ENCODE measurements around the gene AQR.

The AQR gene

DNA sequence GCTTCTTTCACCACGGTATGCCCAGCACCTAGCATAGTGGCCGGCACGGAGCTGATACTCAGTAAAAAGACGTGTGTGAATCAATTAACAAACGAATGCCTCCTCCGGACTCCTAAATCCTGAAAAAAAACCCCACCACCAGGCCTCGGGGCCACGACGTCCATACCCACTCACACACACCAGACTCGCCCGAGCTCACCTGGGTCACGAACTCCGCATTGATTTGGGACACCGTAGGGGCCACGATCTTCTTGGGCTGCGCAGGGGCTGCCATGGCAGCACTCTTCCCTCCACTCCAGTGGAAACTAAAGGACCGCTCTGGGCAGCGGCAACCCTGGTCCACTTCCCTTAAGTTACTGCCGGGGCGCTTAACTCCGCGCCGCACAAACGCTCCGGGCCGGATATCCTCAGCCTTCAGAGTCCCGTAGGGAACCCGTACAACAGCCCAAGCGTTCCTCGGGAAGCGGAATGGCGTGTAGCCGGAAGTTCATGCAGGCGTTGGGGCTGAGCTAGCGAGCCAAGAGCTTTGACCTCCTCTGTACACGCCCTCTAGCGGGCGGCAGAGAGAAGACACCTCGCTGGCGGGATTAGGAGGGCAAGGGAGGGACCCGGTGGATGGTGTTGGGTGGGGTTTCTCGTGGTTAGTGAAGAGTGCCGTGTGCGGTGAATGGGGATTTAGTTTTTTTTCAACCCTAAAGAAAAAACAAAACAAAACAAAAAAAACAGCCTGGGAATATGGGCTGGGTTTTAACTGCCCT, at the start of gene AQR:
Gene AQR, minus strand, starts transcription at position 403 of the 758 bp plus-strand sequence. Its CDS starts 129 bp downstream, at position 274.
- peak; percentile 92 to 99 (median 97) for DNase-seq
- intact Hi-C loops (cut with DNase I) = no loop called here

DNA sequence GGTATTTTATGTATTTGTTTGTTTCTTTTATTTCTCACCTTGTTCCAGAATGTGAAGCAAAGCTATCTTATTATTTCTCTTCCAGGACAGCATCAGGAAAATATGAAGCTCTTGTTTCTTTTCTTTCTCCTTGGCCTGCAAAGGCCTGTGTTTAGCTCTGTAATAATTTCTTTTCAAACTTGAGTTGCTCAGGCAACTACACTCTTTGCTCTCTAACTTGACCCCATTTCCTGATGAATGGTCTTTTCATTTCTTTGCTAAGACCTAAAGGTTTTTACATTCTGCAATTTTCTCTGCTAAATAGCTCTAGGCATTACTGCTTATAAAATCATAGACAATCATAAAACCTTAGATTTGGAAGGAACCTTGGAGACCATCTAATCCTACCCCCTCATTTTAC, 44.7 kb upstream of the AQR start:
- intact Hi-C loops (cut with DNase I) = no loop called here
- DNase-seq = no peak

DNA sequence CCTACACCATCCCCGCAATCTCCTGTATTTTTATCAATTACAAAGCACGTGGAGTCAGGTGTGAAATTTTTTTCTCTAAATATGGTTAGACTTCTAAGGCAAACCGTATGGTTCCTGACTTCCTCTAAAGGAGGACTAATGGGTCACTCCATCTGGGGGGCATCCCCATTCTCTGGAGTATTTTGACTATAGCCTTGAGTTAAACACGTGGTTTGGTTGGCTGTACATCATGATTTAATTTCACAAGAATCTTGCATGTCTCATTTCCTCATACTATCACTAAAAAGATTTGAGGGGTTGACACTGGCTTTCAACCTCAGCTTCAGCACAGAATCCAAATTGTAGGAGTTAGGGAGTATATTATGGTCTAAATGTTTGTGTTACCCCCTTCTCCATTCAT, 43.8 kb upstream of the AQR start:
- DNase-seq = no peak
- intact Hi-C loops (cut with DNase I) = no loop called here

DNA sequence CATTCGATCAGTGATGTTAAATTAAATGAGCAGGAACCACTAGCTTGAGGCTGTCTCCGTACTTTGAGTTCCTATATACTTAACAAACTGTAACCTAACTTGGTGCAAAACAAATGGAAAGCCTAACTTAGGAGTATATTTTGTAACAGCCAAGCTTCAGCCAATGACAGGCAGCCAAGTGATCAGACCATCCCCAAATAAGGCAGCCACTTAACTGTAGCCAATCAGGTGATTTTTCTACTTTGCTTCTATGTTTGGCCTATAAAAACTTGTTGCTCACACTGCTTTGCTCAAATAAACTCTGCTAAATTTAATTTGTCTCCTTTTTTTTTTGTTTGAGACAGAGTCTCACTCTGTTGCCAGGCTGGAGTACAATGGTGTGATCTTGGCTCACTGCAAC, 37.9 kb upstream of the AQR start:
- no peak for DNase-seq
- intact Hi-C loops (cut with DNase I) = no loop called here

DNA sequence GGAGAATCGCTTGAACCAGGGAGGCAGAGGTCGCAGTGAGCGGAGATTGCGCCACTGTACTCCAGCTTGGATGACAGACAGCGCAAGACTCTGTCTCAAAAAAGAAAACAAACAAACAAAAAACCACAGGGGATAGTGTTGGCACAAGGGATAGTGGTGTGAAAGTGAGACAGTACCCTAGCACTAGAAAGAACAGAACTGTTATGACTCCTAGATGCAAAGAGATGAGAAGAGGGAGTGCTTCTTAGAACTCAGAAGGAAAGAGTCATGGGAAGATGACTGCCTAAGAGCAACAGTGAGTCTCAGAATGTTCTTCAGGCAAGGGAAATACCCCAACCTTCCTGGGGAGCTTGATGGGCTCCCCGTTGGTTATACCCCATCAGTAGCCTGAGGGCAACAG, 36.4 kb upstream of the AQR start:
- no peak for DNase-seq
- intact Hi-C loops (cut with DNase I) = no loop called here

DNA sequence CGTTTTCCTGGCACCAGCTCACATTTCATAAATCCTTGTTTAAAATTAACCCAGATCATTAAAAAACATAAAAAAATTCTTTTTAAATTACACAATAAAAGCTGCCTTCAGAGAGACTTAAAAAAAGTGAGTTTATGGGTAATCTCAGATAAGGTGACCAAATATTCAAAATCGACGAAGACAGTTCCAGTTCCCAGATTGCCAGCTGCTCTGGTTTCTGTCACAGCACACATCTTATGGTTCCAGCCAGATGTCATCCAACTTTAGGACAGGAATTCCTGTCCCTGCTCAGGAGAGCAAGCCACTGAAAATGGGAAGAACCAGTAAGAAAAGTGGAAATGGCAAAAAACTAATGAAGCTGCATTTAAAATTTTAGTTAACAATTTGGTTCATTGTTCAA, 34.4 kb upstream of the AQR start:
- intact Hi-C loops (cut with DNase I) = no loop called here
- no peak for DNase-seq

DNA sequence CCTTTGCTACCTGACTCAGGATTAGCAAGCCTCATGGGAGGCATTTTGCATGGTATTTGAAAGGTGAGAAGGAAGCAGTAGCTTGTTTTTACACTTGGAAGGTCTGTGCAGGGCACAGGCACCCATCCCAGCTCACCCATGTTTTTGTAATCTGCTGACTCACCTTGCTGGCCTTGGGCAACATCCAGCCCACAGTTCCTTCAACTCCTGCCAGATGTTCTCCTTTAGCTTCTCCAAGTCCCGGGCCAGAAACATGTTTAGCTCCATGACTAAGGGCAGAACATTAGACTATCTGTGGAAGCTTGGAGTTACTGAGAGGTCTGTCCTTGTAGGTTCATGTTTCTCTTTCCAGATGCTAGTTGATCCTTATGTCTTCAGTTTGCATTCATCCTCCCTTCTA, 31.0 kb upstream of the AQR start:
- intact Hi-C loops (cut with DNase I) = no loop called here
- DNase-seq = no peak

DNA sequence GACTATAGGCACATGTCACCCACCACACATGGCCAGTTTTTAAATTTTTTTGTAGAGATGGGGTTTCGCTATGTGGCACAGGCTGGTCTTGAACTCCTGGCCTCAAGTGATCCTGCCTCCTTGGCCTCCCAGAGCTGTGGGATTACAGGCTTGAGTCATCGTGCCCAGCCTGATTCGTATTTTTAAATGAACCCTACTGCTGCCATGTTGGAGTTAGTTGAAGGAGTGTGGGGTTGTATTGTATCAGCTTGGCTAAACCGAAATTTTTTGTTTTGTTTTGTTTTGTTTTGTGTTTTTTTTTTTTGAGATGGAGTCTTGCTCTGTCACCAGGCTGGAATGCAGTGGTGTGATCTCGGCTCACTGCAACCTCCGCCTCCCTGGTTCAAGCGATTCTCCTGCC, 30.4 kb upstream of the AQR start:
- intact Hi-C loops (cut with DNase I) = no loop called here
- DNase-seq = no peak

DNA sequence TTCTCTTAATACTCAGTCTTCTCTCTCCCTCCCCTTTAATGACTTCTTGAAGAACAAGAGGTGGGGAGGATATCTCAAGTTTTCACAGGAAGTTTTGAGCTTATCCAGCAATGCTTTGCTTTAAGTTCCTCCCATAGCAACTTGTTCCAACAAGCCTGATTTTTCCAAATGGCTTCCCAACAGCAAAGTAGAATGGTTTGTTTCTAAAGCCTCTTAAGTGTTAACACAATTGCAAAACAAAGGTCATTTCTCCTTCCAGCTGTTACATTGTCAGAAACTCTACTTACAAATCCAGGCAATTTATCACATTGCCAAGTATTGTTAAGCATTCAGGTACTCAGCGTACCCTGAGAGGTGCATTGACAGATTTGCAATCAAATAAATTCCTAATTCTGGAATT, 25.4 kb upstream of the AQR start:
- intact Hi-C loops (cut with DNase I) = no loop called here
- DNase-seq = no peak

DNA sequence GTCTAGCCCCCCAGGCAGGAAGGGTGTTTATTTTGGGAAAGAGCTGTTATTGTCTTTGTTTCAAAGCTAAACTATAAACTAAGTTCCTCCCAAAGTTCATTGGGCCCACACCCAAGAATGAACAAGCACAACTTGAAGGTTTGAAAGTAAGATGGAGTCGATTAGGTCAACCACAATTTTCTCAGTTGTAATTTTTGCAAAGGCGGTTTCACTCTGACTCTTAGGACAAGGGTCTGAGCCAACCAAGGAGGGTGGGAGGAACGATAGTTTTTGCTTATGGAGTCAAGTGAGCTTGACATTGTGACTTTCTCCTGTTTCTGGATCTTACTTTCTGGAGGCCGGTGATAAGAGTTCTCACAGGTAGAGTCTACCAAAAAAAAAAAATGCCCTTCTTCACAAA, 24.3 kb upstream of the AQR start:
- DNase-seq = no peak
- intact Hi-C loops (cut with DNase I) = no loop called here

DNA sequence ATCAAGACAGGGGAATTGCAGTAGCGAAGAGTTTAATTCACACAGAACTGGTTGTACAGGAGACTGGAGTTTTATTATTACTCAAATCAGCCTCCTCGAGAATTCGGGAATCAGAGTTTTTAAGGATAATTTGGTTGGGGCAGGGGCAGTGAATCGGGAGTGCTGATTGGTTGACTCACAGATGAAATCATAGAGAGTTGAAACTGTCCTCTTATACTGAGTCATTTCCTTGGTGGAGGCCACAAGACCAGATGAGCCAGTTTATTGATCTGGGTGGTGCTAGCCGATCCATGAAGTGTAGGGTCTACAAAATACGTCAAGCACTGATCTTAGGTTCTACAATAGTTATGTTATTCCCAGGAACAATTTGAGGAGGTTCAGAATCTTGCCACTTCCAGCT, 23.9 kb upstream of the AQR start:
- no peak for DNase-seq
- intact Hi-C loops (cut with DNase I) = no loop called here

DNA sequence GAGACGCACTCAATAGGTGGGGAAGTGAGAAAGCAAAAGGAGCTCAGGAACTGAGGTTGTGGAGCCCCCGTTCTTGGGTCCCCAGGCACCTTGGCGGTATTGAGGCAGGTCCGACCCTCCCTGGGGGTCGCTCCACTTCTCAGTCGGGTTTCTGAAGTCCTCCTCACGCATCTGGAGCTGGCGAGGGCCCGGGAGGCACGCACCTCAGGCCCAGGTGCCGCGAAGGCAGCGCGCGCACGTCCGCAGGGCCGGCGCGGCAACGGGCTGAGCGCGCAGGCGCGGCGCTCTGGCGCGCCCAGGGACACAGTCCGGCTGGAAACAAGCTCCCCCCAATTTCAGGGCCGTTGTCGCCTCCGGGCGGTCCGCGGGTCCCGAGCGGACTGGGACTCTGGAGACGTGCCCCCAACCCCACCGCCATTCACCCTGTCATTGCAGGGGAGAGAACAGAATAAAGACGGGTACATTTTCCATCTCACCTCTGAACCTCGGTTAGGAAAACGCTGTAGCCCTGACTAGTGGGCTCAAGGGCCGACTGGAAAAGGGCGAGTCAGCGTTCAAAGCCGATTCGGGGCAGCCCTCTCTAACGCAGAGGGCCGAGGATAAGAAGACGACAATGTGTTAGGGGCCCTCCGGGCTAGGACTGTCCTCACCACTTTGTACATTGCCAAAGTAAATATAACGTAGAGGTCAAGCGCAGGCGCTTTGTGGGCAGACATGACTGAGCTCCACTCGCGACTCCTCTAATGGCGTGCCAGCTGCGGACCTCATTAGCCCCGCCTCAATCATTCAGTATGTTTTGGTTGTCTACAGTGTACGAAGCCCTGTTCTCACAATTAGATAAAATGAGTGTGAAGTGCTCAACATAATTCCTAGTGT, 18.7 kb upstream of the AQR start, which contains the start of gene ZNF770:
Gene ZNF770, minus strand, starts transcription at position 261 of the 876 bp plus-strand sequence. CDS start 4,853 bp downstream, outside the sequence.
- intact Hi-C loops (cut with DNase I) = no loop called here
- DNase-seq = peak; percentile 40 to 91 (median 81)

DNA sequence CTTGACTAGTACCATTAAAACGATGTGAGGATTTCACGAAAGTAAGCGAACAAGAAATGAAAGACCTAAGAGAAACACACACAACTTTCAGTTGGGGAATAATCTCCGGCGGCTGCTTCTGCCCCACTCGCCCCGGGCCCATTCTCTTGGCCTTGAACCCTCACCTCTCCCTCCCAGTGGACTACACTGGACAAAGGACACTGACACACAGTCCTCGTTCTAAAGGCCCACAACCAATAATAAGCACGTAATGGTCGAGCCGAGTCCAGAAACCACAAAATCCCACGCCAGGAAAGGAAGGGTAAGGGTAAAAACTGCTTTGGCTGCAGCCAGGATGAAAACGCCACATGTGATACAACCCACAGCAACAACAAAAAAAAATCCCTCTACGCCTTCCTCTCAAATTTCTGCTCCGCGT, 18.1 kb upstream of the AQR start:
- intact Hi-C loops (cut with DNase I) = no loop called here

DNA sequence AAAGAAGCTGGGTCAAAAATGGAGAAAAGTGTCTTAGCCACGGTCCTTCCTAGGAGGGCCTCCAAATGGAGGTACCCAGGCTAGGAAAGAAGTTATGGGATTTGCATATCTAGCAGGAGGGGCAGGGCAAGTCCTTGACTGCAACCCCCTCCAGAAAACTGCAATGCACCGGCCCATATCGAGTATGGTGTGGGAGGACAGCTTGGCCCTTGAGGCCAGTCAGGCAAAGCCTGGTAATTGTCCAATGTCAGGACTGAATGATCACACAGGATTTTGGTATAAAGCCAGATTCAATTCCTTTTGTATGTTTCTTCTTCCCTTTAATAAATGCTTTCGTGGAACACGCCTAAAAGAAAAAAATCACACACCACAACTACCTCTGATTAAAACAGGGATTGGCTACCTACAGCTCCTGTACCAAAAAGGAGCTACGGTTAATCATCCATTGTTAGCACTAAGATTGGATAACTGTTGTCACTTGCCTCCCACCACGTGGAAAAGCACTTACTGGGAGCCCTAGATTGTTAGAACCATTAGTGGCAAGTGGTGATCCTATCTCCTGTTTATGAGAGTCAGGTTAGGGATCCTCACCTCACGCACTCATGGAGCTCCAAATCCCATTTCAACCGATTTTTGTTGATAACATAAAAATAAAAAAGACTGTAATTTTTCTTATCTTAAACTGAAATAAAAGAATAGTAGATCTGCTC, 17.4 kb upstream of the AQR start:
- intact Hi-C loops (cut with DNase I) = no loop called here
- DNase-seq = peak in 19 of 42 donors; percentile 14 to 68 (median 36)

More for the DNA sequence above, 18.1 kb upstream of the AQR start:
- peak in 1 of 42 donors; percentile 44 for DNase-seq

DNA sequence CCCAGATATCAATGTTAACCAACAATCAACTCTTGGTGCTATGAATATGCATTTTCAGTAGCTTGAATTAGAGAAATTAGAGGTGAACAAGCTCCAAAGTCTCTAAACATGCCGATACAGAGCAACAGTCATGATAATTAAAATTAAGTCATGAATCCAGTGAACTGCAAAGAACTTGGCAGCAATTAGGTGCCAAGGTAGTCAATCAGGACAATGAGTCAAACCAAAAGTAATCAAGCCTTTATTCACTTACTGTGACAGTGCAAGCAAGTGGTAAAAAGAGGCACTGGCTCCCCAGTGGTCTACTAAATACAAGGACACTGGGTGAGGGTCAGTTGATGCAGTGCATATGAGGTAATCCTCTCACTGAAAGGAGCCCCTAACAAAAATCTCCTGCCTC, 16.8 kb upstream of the AQR start:
- no peak for DNase-seq
- intact Hi-C loops (cut with DNase I) = no loop called here

DNA sequence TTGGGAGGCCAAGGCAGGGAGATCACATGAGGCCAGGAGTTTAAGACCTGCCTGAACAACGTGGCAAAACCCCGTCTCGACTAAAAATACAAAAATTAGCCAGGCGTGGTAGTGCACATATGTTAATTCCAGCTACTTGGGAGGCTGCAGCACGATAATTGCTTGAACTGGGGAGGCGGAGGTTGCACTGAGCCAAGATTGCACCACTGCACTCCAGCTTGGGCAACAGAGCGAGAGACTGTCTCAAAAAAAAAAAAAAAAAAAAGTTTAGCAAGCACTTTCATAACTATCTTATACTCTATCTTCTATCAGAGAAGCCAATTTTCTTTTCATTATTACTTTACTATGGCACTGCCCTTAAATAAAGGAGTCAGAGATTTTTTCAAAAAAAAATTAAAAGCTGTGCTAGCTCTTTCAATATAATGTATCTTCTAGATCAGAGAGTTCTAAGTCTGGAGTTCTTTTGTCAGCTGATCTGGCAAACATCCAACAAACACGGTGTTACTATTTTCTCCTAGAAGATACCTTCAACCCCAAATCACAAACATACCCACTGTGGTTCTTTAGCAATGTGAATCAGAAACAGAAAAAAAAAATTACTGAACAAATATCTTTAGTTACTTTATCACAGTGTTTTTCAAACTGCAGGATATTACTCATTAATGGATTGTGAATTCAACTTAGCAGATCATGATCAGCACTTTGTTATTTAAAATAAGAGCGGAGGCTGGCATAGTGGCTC, 15.5 kb upstream of the AQR start:
- intact Hi-C loops (cut with DNase I) = no loop called here
- DNase-seq = peak in 12 of 42 donors; percentile 5 to 68 (median 31)

DNA sequence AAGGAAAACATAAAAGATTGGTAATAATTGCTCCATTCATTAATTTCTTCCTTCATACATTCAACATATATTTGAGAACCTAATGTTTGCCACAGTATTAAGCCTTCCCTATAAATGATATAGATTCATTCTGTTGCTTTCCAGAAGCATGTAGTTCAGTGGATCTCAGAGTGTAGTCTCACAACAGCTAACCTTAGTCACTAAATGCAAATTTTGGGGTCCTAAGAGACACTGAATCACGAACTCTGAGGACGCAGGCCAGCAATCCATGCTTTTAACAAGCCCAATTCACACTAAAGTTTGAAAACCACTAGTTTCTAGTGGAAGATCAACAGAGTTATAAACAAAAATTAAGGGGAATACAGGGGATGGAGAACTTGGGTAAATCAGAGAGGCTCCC, 7.2 kb upstream of the AQR start:
- DNase-seq = no peak

DNA sequence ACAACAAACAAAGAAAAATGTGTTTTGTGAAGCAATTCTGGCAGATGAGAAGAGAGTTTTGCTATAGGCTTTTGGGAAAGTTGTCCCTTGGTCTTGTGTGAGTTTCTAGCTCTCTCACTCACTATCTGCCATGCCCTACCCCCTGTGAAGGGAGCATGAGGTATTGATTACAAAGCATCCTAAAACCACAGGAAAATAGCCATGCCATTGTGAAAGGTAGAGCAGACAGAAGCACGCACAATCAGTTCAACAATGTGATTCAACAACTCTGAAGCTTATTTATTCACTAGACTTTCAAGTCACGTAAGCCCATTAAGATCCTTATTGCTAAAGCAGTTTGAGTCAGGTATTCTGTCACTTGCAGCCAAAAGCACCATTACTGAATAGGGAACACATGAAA, 6.5 kb upstream of the AQR start:
- no peak for DNase-seq
- intact Hi-C loops (cut with DNase I) = no loop called here

More for the DNA sequence above, 7.2 kb upstream of the AQR start:
- intact Hi-C loops (cut with DNase I) = no loop called here

DNA sequence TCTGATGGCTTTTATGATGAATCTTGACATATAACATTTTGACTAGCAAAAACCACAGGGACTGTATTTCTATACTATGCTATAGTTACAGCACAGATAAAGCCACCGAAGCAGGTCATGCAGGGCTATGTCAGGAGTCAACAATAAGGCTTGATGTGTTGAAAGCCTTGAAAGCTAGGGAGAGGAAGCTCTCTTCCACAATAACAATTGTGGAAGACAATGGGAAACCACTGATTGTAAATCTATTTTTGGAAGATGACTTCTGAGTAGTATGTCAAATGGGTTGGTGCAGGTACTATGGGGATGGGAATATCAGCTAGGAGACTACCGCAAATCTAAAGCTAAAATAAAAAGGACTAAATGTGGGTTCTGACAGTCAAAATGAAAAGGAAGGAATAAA, 4.0 kb upstream of the AQR start:
- intact Hi-C loops (cut with DNase I) = no loop called here
- DNase-seq = no peak

Data from head of caudate nucleus (tissue), 42 donors.